ENCODE measurements around the gene DRAM1.
"Not testable (repeated sequence)": the region's sequence is repeated elsewhere in the genome, so short reads cannot be mapped to it uniquely, and the experiment has no call there.

Gene DRAM1

DNA sequence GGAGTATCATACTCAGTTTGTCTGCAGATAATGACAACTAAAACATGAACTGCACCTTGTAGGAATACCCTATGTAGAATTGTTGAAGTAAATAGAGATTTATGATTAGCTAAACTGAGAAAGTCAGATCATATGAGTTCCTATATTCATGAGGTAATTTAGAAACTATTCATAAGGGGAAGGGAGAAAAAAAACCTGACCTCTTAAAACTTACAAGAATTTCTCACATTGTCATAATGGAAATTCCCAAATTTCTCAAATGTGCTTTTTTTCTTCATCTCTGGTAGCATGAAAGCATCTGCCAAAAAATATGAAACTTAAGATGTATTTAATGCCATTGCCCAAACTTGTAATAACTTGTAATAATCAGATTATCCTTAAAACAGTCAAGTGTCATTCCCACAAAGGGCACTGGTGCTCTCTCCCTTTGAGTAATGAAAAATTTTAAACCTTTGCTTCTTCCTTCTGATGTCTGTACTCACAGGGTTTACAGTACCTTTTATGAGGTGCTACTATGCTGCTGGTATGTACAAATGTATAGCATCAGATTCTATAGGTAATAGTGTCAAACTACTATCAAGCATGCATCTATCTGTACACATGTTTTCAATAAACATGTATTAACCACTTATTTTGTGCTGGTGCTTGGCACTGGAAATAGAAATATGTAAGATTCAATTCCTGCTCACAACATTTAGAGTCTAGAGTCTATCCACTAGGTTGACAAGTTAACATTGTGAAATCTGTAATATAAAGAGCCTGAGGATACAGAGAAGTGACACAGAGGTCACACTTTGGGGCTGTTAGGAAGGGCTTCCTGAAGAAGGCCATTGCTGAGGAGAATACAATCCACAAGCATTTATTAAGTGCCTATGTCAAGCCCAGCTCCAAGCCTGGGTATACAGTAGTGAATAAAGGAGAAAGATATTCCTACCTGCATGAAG, 17.4 kb upstream of the DRAM1 start:
- DNase-seq, result no peak

DNA sequence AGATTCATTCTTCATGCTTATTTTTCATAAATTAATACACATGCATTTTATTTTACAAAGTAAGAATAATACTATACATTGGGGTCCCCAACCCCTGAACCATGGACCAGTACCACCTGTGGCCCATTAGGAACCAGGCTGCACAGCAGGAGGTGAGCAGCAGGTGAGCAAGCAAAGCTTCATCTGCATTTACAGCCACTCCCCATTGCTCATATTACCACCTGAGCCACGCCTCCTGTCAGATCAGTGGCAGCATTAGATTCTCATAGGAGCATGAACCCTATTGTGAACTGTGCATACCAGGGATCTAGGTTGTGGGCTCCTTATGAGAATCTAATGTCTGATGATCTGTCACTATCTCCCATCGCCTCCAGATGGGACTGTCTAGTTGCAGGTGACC, 15.7 kb upstream of the DRAM1 start:
- DNase-seq, result not testable (repeated sequence)

DNA sequence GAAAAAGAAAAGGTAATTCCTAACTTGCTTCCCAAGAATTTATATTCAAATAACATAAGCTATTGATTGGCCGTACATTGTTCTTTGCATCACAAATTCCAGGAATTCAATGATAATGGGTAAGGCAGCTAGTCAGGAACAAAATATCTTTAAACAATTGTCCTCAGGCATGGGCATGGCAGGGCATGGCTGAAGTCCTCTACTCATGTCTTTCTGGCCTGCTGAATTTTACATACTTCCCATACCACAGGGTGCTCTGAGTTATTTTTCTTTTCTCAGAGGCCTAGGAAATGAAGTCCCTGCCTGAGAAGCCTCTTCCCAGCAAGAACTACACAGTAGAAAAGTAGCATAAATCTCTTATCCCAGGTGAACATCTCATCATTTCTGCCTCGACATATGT, 15.1 kb upstream of the DRAM1 start:
- no peak for DNase-seq

DNA sequence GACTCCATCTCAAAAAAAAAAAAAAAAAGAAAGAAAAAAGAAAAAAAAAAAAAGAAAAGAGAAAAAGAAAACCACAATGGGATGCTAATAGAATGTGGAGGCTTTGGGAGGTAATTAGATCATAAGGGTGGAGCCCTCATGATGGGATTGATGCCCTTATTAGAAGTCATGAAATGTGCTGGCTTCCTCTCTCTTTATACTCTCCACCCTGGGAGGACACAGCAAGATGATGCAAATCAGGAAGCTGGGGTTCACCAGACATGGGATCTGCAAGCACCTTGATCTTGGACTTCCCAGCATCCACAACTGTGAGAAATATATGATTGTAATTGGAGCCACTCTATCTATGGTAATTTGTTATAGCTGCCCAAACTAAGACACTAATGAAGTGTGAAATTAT, 13.4 kb upstream of the DRAM1 start:
- DNase-seq, result no peak

DNA sequence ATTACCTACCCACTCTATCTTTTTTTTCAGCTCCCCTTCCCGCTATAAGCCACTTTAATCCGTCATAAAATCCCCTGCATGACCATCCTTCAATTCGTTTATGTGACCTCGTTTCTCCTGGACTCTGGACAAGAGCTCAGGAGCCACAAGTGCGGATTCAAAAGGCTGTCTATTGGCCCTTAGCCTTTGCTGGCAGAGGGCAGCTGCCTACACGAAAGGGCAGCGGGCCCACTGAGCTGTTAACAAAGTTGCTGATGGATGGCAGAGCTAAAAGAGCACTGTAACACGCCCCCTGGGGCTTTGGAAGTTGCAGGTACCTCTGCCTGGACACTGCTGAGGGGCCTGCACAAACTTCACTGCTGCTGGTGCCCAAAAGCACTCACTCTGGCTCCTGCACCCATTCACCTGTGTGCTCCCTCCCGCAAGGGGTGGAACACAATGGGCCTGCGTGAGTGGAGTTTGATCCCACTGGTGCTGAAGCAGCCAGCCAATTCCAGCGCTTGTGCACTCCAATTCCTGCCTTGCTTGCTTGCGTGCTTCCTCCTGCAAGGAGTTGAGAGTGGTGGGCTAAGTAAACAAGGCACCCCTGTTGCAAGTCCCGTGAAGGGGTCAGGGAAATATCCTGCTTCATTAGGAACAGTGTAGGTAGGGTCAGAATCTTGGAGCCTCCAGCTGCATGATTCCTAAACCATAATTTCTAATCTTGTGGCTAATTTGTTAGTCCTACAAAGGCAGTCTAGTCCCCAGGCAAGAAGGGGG, 10.6 kb upstream of the DRAM1 start:
- DNase-seq, result no peak

DNA sequence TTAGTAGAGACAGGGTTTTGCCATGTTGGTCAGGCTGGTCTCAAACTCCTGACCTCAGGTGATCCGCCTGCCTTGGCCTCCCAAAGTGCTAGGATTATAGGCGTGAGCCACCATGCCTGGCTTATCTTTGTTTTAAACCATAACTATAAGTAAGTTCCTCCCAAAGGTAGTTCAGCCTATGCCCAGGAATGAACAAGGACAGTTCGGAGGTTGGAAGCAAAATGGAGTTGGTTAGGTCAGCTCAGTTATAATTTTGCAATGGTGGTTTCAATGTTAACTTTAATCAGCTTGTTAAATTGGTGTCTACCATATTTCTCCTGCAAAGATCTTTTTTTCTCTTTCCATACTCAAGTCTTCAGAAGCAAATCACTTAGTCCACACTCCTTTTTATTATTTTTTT, 9.8 kb upstream of the DRAM1 start:
- not testable (repeated sequence) for DNase-seq

DNA sequence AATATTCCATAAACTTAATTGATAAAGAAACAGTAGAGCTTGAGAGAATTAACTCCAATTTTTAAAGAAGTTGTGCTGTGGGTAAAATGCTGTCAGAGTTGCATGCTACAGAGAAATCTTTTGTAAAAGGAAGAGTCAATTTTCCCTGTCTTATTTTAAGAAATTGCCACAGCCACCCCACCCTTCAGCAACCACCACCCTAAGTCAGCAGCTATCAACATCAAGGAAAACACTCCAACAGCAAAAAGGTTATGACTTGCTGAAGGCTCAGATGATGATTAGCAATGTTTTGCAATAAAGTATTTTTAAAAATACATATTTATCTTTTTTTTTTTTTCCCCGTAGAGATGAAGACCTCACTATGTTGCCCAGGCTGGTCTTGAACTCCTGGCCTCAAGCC, 6.5 kb upstream of the DRAM1 start:
- DNase-seq, result no peak

DNA sequence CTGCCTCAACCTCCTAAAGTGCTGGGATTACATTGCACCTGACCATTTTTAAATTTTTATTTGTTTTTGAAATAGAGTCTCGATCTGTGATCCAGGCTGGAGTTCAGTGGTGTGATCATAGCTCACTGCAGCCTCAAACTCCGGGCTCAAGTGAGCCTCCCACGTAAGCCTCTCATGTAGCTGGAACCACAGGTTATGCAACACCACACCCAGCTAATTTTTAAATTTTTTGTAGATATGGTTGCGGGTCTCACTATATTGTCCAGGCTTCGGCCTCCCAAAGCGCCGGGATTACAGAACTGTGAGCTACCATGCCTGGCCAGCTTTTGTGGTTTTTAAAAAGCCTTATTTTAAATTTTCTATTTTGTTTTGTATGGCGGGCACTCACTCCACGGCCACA, 2.2 kb upstream of the DRAM1 start:
- no peak for DNase-seq

DNA sequence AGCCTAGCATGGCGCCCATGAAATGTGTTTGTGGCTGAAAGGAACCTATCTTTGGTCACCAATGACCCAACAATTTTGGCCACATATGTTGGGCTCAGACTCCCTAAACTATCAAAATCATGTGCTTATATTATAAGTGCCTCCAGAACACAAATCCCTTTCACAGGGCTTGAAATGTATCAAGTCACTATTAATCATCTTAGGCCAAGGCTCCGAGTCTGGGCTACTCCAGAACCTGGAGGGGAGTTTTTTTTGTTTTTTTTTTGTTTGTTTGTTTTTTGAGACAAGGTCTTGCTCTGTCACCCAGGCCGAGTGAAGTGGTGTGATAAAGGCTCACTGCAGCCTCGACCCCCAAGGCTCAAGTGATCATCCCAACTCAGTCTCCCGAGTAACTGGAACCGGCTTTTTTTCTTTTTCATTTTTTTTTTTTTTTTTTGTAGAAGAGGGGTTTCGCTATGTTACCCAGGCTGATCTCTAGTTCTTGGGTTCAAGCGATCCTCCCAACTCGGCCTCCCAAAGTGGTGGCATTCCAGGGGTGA, 989 bp upstream of the DRAM1 start:
- no peak for DNase-seq

DNA sequence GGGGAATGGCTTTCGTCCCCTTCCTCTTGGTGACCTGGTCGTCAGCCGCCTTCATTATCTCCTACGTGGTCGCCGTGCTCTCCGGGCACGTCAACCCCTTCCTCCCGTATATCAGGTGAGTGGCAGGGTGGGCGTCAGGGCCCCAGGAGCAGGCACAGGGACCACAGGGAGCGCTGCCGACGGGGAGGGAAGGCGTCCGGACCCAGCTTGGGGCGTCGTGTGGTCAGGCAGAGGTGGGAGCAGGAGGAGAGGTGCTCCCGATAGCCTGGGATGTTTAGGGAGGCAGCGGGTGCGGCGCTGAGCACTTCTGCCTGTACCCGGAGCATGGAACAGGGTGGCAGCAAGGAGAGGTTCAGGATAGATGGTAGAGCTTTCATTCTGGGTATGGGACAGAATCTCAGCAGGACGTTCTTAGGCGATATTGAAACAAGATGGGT, 444 bp downstream of the DRAM1 start:
- no peak for DNase-seq

DNA sequence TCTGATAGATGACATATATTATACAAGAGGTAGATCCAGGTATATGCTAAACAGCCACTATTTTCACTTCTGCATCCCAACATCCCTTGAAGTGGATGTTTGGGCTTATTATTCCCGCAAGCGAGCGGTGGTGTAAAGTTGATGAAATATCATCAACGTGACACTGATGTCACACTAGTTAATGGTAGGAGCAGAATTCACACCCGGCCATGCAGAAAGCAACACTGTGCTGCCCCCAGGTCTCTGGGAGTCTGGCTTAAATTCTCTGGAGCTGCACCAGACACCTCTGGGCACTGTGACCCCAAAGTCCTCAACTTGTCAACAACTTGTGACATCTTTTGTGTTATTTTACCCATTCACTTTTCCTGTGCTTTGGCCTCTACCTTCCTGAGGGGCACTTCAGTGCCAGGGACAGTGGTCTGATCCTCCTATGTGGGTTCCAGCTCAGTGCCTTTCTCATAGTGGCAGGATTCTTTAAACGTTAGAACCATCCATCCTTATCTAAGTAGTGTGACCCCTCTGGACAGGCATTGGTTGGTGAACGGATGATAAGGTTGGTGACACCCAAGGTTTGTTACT, 952 bp downstream of the DRAM1 start:
- DNase-seq, result no peak

DNA sequence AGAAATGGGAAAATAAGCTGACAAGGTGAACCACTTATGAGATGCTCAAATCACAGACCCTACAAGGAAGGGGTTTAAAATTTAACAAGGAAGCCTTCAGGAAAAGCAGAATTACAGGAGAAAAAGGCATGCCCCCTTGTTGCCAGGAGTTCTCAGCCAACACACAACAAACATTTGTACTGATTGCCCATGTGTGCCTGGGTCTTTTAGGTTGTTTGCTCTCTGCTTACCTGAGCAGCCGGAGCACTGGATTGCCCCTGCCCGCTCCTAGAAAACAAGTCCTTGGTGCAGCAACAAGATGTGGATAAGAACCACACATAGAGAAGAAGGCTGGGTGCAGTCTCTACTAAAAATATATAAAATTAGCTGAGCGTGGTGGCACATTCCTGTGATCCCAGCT, 3.4 kb downstream of the DRAM1 start:
- no peak for DNase-seq

DNA sequence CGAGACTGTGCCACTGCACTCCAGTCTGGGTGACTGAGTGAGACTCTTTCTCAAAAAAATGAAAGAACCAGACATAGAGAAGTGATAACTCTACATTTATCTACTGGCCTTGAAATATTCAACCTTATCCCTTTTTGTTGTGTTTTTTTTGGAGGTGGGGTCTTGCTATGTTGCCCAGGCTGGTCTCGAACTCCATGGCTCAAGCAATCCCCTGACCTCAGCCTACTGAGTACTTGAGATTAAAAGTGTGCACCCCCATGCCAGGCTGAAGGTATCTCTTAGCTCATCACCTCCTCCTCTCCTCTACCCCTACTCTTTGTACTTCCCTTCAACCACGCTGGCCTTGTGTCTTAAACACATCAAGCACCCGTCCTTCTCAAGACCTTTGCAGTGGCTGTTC, 3.8 kb downstream of the DRAM1 start:
- DNase-seq, result no peak

DNA sequence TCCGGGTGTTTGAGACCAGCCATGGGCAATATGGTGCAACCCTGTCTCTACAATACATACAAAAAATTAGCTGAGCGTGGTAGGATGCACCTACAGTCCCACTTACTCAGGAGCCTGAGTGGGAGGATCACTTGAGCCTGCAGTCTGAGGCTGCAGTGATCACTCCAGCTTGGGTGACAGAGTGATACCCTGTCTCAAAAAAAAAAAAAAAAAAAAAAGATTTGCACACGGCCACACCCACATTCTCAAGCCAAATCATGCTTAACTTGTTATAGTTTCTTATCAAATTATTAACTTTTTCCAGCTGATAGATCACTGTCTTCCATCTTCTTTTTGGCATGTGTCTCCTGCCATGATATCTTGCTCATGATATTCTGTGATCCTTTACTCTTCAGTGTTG, 6.8 kb downstream of the DRAM1 start:
- DNase-seq, result no peak

DNA sequence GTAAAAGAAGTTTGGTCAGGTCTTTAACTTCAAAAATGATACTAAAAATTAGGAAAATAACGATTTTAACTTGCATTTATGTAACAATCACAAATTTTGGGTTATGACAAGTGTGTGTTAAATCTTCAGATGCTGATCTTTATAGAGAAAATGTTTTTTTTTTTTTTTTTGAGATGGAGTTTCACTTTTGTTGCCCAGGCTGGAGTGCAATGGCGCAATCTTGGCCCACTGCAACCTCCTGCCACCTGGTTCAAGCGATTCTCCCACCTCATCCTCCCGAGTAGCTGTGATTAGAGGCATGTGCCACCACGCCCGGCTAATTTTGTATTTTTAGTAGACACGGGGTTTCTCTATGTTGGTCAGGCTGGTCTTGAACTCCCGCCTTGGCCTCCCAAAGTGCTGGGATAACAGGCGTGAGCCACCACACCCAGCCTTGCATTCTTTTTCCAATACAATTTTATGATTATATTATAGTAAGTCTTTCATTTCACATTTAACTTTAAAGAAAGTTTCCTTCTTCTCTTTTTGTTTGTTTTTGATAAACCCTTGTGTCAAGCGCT, 7.5 kb downstream of the DRAM1 start:
- not testable (repeated sequence) for DNase-seq

DNA sequence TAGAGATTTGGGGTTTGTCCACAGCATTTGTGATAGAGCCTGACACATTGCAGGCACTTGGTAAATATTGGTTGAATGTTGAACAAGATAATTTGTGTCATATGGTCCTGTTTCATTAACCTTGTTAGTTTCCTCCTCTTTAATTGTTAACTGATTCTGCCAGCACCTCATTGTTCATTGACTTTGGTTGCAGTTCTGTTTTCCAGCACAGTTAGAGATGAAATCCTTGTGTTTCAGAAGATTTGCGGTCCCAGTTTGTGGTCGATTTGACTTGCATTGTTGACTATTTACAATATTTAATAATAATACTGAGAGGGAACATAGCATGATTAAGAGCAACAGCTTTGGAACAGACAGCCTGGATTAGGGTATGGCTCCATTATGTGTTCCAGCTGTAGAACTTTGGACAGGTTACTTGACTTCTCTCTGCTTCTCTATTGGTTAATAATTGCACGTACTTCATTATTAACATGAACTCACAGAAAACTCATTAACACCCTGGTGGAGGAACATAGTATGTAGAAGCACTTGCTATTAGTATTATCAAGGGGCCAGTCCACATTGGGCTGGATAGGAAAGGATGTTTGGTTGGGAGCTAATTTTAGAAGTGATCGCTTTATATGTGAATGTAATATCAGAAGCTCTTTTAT, 8.7 kb downstream of the DRAM1 start:
- no peak for DNase-seq

DNA sequence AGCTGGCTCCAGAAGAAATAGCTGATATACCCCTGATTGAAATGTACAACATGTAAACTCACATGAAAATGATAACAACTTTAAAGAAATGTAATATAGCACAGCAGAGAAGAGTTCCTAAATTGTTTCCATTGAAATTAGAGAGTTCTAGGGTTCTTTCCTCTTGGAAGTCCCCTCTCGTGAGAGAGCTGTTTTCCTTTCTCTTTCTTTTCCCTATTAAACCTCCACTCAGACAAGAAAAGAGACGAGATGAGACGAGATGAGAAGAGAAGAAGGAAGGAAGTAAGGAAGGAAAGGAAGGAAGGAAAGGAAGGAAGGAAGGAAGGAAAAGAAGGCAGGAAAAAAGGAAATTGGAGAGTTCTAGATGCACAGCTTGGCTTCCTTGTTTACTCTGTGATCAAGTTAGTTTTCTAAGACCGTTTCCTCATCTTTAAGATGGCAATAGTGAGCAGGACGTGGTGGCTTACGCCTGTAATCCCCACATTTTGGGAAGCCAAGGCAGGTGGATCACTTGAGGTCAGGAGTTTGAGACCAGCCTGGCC, 11.9 kb downstream of the DRAM1 start:
- DNase-seq, result no peak

DNA sequence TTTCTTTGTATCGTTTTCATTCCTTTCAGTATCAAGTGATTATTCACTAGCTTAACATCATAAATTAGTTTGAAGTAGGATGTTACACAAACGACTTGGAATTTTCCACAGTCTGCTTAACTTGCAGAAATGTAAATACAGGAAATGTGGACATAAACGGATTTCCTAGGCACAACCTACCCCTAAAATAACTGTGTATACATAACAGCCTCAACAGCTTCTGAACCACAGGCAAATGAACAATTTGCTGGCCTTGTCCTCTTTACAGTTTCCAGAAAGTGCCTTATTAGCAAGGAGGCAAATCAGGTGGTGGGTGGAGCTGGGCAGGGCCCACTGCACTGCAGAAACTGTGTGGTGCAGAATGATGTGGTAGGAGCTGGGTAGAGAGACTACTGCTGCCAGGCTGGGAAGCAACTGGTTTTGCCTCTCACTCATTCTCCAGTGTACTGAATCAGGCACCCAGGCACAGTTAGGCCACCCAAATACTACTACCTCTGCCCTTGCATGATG, 14.1 kb downstream of the DRAM1 start:
- no peak for DNase-seq

DNA sequence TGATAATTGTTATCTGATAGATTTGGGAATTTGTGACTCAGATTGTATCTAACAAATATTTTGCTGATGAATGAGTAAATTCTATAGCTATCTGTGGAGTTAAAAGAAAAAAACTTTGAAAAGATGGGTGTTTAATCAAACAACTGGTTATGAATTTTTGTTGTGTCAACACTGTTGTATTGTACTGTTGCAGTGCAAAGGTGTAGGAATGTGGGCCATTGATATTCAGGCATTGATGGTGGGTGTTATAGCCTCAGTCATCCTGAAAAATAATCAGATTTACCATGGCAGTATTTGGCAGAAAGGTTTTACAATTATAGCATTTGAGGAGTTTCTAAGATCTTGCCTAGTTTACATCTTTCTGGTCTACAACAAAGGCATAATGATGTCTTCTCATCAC, 15.4 kb downstream of the DRAM1 start:
- no peak for DNase-seq

DNA sequence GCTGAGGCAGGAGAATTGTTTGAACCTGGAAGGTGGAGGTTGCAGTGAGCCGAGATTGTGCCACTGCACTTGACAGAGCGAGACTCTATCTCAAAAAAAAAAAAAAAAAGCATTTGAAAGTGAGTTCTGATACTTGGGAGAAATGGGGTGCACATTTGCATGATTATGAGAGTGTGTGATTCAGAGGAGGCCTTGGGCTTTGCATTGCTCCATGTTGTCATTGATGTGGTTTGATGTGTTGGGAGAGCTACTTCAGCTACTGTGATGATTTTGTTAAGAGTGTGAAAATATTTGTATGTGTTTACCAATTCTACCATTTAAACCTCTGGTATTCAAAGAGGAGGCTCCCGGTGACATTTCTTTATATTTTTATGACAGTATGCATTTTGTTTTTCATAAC, 24.4 kb downstream of the DRAM1 start:
- no peak for DNase-seq

DNA sequence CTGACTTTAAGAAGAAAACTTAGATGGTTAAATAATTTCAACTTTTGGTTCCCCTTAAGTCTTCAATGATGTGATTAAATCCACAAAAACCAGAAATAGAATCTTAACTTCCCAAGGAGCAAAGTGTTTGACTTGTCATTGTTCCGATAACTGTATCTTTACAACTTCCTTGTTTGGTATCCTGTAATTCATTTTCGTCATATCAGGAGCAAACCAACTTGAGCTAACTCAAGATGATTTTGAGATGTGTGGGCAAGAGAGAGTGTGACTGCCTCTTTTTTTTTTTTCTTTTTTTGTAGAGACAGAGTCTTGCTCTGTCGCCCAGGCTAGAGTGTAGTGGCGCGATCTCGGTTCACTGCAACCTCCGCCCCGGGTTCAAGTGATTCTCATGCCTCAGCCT, 25.3 kb downstream of the DRAM1 start:
- DNase-seq, result no peak

DNA sequence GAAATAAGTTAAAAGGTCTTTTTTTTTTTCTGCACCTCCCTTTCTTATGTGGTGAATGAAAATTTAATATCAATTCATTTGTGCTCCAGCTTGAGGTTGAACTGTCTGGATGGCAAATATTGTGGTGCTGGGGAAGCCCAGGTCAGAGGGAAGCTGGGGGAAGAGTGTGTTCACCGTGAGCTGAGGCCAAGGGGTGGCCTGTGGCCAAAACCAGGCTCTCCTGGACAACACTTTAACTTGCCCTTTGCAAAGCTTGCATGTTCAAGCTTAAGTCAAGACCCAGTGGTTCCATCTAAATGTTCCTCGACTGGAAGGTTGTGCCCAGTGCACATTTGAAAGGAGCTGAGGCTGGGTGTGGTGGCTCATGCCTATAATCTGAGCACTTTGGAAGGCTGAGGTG, 28.8 kb downstream of the DRAM1 start:
- no peak for DNase-seq
